IMR-90 (cell line): ENCODE data around the gene LRCOL1. TPM values are rescaled to one million over a fixed set of nuclear protein-coding genes. Genes with fewer than 3 reads are reported as not detected.

ENCODE experiments used
- ATAC-seq: fragments of 200-7000 bp; cut with Tn5 transposase; 2 replicates; pipeline ENCODE4 v1.9.1; 2020; ENCODE audit warnings: low read depth, mild to moderate bottlenecking, moderate library complexity
- BruUV-seq: library from RNA; stranded (reverse); fragments of 400-500 nt; replicated peaks from 2 replicates; lab custom pipeline; 2021; lab: Mats Ljungman, UMichigan
- CTCF ChIA-PET: fragments of 300-600 bp; formaldehyde crosslinking; extraction: SDS; loops from one replicate; lab custom pipeline; 2021; ENCODE audit warnings: antibody characterized with exemption; lab: Yijun Ruan, JAX
- POLR2A ChIA-PET: fragments of 300-600 bp; sonication (Branson Sonifier 250); formaldehyde crosslinking; loops from one replicate; lab custom pipeline; 2022; ENCODE audit warnings: antibody characterized with exemption; ENCODE audit not compliant: unreplicated experiment; lab: Charles Lee
- DNase-seq: peaks from one replicate; pipeline ENCODE4 v3.0.0; 2013
- H2AFZ ChIP-seq: replicated peaks from 2 replicates; pipeline ENCODE3; 2013; ENCODE audit warnings: low read length, mild to moderate bottlenecking; ENCODE audit not compliant: poor library complexity
- H2AK5ac ChIP-seq: 2 replicates; pipeline ENCODE4 v1.6.1; 2013; ENCODE audit warnings: low read depth, low read length, inconsistent platforms
- H2AK9ac ChIP-seq: replicated peaks from 2 replicates; pipeline ENCODE3; 2013; ENCODE audit warnings: mild to moderate bottlenecking, low read depth, low read length, moderate library complexity; ENCODE audit not compliant: poor library complexity
- H2BK120ac ChIP-seq: 2 replicates; pipeline ENCODE4 v1.6.1; 2013; ENCODE audit warnings: low read depth, low read length, inconsistent platforms
- H2BK15ac ChIP-seq: 3 replicates; pipeline ENCODE4 v1.6.1; 2013; ENCODE audit warnings: low read depth, low read length, inconsistent platforms
- H2BK20ac ChIP-seq: 2 replicates; pipeline ENCODE4 v1.6.1; 2013; ENCODE audit warnings: low read depth, mild to moderate bottlenecking, inconsistent platforms, low read length, moderate library complexity
- H2BK5ac ChIP-seq: 2 replicates; pipeline ENCODE4 v1.6.1; 2013; ENCODE audit warnings: mild to moderate bottlenecking, low read depth, low read length, inconsistent platforms; ENCODE audit not compliant: poor library complexity, severe bottlenecking
- H3K14ac ChIP-seq: replicated peaks from 2 replicates; pipeline ENCODE4 v1.6.1; 2013; ENCODE audit warnings: low read depth, low read length, inconsistent platforms
- H3K18ac ChIP-seq: 2 replicates; pipeline ENCODE4 v1.6.1; 2013; ENCODE audit warnings: low read depth, low read length, control low read depth
- H3K23ac ChIP-seq: 2 replicates; pipeline ENCODE4 v1.6.1; 2013; ENCODE audit warnings: low read depth, low read length, inconsistent platforms
- H3K27ac ChIP-seq: 2 replicates; pipeline ENCODE4 v1.5.1; 2013; ENCODE audit warnings: mild to moderate bottlenecking, control low read depth, low read length; ENCODE audit not compliant: insufficient read depth
- H3K27me3 ChIP-seq: 2 replicates; pipeline ENCODE4 v1.6.1; 2013; ENCODE audit warnings: low read length; ENCODE audit not compliant: control insufficient read depth, insufficient read depth
- H3K36me3 ChIP-seq: 2 replicates; pipeline ENCODE4 v1.6.1; 2013; ENCODE audit warnings: low read length, mixed read lengths; ENCODE audit not compliant: control insufficient read depth, insufficient read depth
- H3K4ac ChIP-seq: 2 replicates; pipeline ENCODE4 v1.6.1; 2013; ENCODE audit warnings: low read depth, low read length, inconsistent platforms
- H3K4me1 ChIP-seq: 2 replicates; pipeline ENCODE4 v1.6.1; 2013; ENCODE audit warnings: low read length, mixed read lengths; ENCODE audit not compliant: control insufficient read depth, insufficient read depth
- H3K4me2 ChIP-seq: 2 replicates; pipeline ENCODE4 v1.6.1; 2013; ENCODE audit warnings: low read depth, mild to moderate bottlenecking, control low read depth, low read length, moderate library complexity
- H3K4me3 ChIP-seq: 2 replicates; pipeline ENCODE4 v1.5.1; 2013; ENCODE audit warnings: low read depth, mild to moderate bottlenecking, control low read depth, low read length, moderate library complexity; ENCODE audit not compliant: insufficient read depth
- H3K56ac ChIP-seq: 2 replicates; pipeline ENCODE4 v1.6.1; 2013; ENCODE audit warnings: low read length, inconsistent platforms; ENCODE audit not compliant: insufficient read depth; ENCODE audit errors: extremely low read depth
- H3K79me1 ChIP-seq, 2 experiments: 2 replicates each; pipeline ENCODE4 v1.6.1; 2013; ENCODE audit warnings: low read length in 2 of 2, inconsistent platforms in 1 of 2, low read depth in 1 of 2
- H3K9ac ChIP-seq: 2 replicates; pipeline ENCODE4 v1.6.1; 2013; ENCODE audit warnings: low read depth, low read length, control low read depth
- H3K9me1 ChIP-seq: 2 replicates; pipeline ENCODE4 v1.6.1; 2013; ENCODE audit warnings: low read length, inconsistent platforms; ENCODE audit not compliant: insufficient read depth
- H3K9me3 ChIP-seq: 2 replicates; pipeline ENCODE4 v1.6.1; 2013; ENCODE audit warnings: low read length; ENCODE audit not compliant: control insufficient read depth, insufficient read depth
- H4K20me1 ChIP-seq: 2 replicates; pipeline ENCODE4 v1.6.1; 2013; ENCODE audit warnings: low read length, inconsistent platforms; ENCODE audit not compliant: insufficient read depth
- H4K5ac ChIP-seq: 2 replicates; pipeline ENCODE4 v1.6.1; 2013; ENCODE audit warnings: mild to moderate bottlenecking, low read depth, low read length, control low read depth
- H4K8ac ChIP-seq, 2 experiments: 2 replicates each; pipeline ENCODE4 v1.6.1; 2013; ENCODE audit warnings: low read depth in 2 of 2, low read length in 2 of 2, control low read depth in 1 of 2, inconsistent platforms in 1 of 2
- H4K91ac ChIP-seq: 2 replicates; pipeline ENCODE4 v1.6.1; 2013; ENCODE audit warnings: low read depth, low read length, inconsistent platforms; ENCODE audit not compliant: insufficient read depth
- BHLHE40 ChIP-seq: fragments of 150-350 bp; IDR thresholded peaks from 2 replicates; pipeline ENCODE4 v1.6.1; 2016; ENCODE audit warnings: mild to moderate bottlenecking, low read depth, low read length
- CHD1 ChIP-seq: IDR thresholded peaks from 2 replicates; pipeline ENCODE4 v1.6.1; 2012; ENCODE audit warnings: low read depth, low read length, improper control_type of control experiment
- MAFK ChIP-seq: IDR thresholded peaks from 2 replicates; pipeline ENCODE4 v1.6.1; 2012; ENCODE audit warnings: low read depth, low read length, improper control_type of control experiment
- MAZ ChIP-seq: IDR thresholded peaks from 2 replicates; pipeline ENCODE4 v1.6.1; 2012; ENCODE audit warnings: low read depth, mild to moderate bottlenecking, low read length, improper control_type of control experiment, moderate library complexity, borderline replicate concordance
- MXI1 ChIP-seq: IDR thresholded peaks from 2 replicates; pipeline ENCODE4 v1.6.1; 2012; ENCODE audit warnings: low read depth, mild to moderate bottlenecking, low read length, moderate library complexity, borderline replicate concordance
- NFE2L2 ChIP-seq: fragments of 150-350 bp; IDR thresholded peaks from 2 replicates; pipeline ENCODE4 v1.6.1; 2016; ENCODE audit warnings: low read depth, mild to moderate bottlenecking, low read length
- POLR2A ChIP-seq: IDR thresholded peaks from 2 replicates; pipeline ENCODE4 v1.6.1; 2012; ENCODE audit warnings: mild to moderate bottlenecking, low read depth, low read length
- RCOR1 ChIP-seq: IDR thresholded peaks from 2 replicates; pipeline ENCODE4 v1.6.1; 2012; ENCODE audit warnings: mild to moderate bottlenecking, low read length, improper control_type of control experiment; ENCODE audit not compliant: insufficient replicate concordance
- RFX5 ChIP-seq: IDR thresholded peaks from 2 replicates; pipeline ENCODE4 v1.8.0; 2012; ENCODE audit warnings: low read depth, mild to moderate bottlenecking, low read length, moderate library complexity
- SMC3 ChIP-seq: fragments of 150-350 bp; IDR thresholded peaks from 2 replicates; pipeline ENCODE4 v1.6.1; 2016; ENCODE audit warnings: low read depth, mild to moderate bottlenecking, antibody characterized with exemption, low read length, moderate library complexity
- WGBS, 2 experiments: methylation state at CpG; one replicate each; pipeline versions ENCODE4 v1.1.5 to v1.1.7; 2013; ENCODE audit warnings: missing lambda C conversion rate in 2 of 2; ENCODE audit not compliant: insufficient read length in 1 of 2; ENCODE audit errors: extremely low coverage in 2 of 2; 5-methylcytosine and 5-hydroxymethylcytosine counted together
- dilution Hi-C: fragments of 300-500 bp; cut with HindIII; formaldehyde crosslinking; loops from one replicate; pipeline ENCODE4 v1.14.3; 2018; ENCODE audit warnings: low sequenced_read_pairs; ENCODE audit not compliant: unreplicated experiment
- in situ Hi-C: fragments of 300-500 bp; cut with MboI; formaldehyde crosslinking; loops from 3 replicates; pipeline ENCODE4 v1.14.3; 2019; ENCODE audit warnings: low sequenced_read_pairs, inconsistent platforms, mixed read lengths
- intact Hi-C: fragments of 100-400 bp; cut with micrococcal nuclease; formaldehyde crosslinking; loops from 2 replicates; pipeline ENCODE4 v1.10.0; 2022
- polyA plus RNA-seq, 3 experiments: library from polyadenylated mRNA; depleted of rRNA; stranded (reverse); fragments of >200 nt; gene quantifications; 2 replicates each; pipeline ENCODE4 v1.2.3, GENCODE V29; 2012; ENCODE audit warnings: low replicate concordance in 1 of 3
- total RNA-seq: library from RNA; depleted of rRNA; stranded (reverse); fragments of >200 nt; gene quantifications from 2 replicates; pipeline ENCODE4 v1.2.3, GENCODE V29; 2012
- TF ChIP-seq, protein P1 (sequence below): fragments of 150-350 bp; IDR thresholded peaks from 2 replicates; pipeline ENCODE4 v1.6.1; 2016; ENCODE audit warnings: low read depth, mild to moderate bottlenecking, low read length, moderate library complexity, borderline replicate concordance
- TF ChIP-seq, protein P2 (sequence below): conservative IDR thresholded peaks from 2 replicates; pipeline ENCODE4 v1.5.1; 2012; ENCODE audit warnings: mild to moderate bottlenecking, low read depth, low read length, improper control_type of control experiment

LRCOL1 gene
- total and polyA plus RNA-seq, 2 of the 4 experiments (the other 2 are of a cell fraction), result 1.0 TPM; not detected in 1

DNA sequence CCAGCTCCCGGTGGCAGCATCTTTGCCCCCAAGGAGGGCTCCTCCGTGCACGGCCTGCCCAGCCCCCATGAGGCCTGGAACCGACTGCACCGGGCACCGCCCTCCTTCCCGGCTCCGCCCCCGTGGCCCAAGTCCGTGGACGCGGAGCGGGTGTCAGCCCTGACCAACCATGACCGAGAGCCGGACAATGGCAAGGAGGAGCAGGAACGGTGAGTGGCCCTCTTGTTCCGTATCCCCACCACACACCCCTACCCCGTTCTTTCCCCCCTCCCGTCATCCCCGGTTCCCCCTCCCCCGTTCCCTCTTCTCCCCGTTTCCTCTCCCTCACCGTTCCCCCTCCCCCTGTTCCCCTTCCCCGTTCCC lies 28.3 kb downstream of the LRCOL1 start:
- in situ Hi-C loops, result no loop called here
- POLR2A ChIA-PET, result no interaction called here
- no TSS peak for BruUV-seq

More for the DNA sequence above, 28.3 kb downstream of the LRCOL1 start:
- intact Hi-C loops (no loop called here), dilution Hi-C loops (no loop called here)
- no peak overlapping the region for H3K18ac ChIP-seq
- no peak overlapping the region for H4K5ac ChIP-seq
- H2AK5ac ChIP-seq, result no peak overlapping the region
- CTCF ChIA-PET, result no interaction called here
- H4K20me1 ChIP-seq, result no peaks in the 10 kb centered on the region
- H3K36me3 ChIP-seq, result peaks cover 24% of the 10 kb centered on the region
- no peak overlapping the region for H3K14ac ChIP-seq
- no peaks in the 10 kb centered on the region for H3K4me1 ChIP-seq
- H3K9ac ChIP-seq, result no peak overlapping the region
- no peaks in the 10 kb centered on the region for H3K79me1 ChIP-seq
- H3K23ac ChIP-seq, result no peak overlapping the region
- H3K27ac ChIP-seq, result no peak overlapping the region
- no peak for ATAC-seq
- H3K9me1 ChIP-seq, result no peaks in the 10 kb centered on the region
- H2BK5ac ChIP-seq, result no peak overlapping the region
- H3K4me3 ChIP-seq, result no peak overlapping the region
- TF ChIP-seq MXI1, result no peak
- TF ChIP-seq CHD1, result no peak
- TF ChIP-seq POLR2A, result no peak
- TF ChIP-seq MAZ, result no peak
- no peak for TF ChIP-seq SMC3
- no peak for TF ChIP-seq BHLHE40
- TF ChIP-seq, protein P1, sequence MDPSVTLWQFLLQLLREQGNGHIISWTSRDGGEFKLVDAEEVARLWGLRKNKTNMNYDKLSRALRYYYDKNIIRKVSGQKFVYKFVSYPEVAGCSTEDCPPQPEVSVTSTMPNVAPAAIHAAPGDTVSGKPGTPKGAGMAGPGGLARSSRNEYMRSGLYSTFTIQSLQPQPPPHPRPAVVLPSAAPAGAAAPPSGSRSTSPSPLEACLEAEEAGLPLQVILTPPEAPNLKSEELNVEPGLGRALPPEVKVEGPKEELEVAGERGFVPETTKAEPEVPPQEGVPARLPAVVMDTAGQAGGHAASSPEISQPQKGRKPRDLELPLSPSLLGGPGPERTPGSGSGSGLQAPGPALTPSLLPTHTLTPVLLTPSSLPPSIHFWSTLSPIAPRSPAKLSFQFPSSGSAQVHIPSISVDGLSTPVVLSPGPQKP, result no peak
- no peak for TF ChIP-seq MAFK
- no peak for TF ChIP-seq NFE2L2
- no peak for TF ChIP-seq RCOR1
- TF ChIP-seq, protein P2, sequence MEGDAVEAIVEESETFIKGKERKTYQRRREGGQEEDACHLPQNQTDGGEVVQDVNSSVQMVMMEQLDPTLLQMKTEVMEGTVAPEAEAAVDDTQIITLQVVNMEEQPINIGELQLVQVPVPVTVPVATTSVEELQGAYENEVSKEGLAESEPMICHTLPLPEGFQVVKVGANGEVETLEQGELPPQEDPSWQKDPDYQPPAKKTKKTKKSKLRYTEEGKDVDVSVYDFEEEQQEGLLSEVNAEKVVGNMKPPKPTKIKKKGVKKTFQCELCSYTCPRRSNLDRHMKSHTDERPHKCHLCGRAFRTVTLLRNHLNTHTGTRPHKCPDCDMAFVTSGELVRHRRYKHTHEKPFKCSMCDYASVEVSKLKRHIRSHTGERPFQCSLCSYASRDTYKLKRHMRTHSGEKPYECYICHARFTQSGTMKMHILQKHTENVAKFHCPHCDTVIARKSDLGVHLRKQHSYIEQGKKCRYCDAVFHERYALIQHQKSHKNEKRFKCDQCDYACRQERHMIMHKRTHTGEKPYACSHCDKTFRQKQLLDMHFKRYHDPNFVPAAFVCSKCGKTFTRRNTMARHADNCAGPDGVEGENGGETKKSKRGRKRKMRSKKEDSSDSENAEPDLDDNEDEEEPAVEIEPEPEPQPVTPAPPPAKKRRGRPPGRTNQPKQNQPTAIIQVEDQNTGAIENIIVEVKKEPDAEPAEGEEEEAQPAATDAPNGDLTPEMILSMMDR, result no peak
- no peak for TF ChIP-seq RFX5
- no peak overlapping the region for H4K91ac ChIP-seq
- no peak overlapping the region for H3K56ac ChIP-seq
- no peak overlapping the region for H2BK15ac ChIP-seq
- no peaks in the 10 kb centered on the region for H3K27me3 ChIP-seq
- WGBS, 2 experiments, result 48% methylated on average over 10 of the region's 24 CpGs; no CpG with 5 or more reads in 1 of the 2 experiments
- no peak overlapping the region for H4K8ac ChIP-seq
- DNase-seq, result no peak
- no peak overlapping the region for H2BK120ac ChIP-seq
- H2AFZ ChIP-seq, result no peak overlapping the region
- no peak overlapping the region for H2AK9ac ChIP-seq
- no peak overlapping the region for H3K4me2 ChIP-seq
- H3K4ac ChIP-seq, result no peak overlapping the region
- no peak overlapping the region for H2BK20ac ChIP-seq
- no peaks in the 10 kb centered on the region for H3K9me3 ChIP-seq
